ENCODE data around the gene AMELX.

DNA sequence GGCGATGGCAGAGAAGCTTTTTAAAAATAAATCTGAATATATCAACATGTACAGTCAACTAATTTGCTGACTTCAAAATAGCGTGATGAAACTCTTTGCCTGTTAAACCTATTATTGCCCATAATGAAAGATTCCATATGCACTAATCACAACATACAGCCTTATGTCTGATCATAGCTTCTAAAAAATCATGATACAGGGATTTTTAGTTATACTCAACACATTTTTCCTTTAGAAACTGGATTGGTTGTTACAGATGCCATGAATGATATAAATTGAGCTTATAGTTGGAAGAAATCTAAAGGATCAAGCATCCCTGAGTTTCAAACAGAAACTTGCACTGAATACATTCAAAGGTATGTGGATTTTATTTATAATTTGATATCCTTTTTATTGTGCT is at the start of gene AMELX:
- TF ChIP-seq, protein P1, sequence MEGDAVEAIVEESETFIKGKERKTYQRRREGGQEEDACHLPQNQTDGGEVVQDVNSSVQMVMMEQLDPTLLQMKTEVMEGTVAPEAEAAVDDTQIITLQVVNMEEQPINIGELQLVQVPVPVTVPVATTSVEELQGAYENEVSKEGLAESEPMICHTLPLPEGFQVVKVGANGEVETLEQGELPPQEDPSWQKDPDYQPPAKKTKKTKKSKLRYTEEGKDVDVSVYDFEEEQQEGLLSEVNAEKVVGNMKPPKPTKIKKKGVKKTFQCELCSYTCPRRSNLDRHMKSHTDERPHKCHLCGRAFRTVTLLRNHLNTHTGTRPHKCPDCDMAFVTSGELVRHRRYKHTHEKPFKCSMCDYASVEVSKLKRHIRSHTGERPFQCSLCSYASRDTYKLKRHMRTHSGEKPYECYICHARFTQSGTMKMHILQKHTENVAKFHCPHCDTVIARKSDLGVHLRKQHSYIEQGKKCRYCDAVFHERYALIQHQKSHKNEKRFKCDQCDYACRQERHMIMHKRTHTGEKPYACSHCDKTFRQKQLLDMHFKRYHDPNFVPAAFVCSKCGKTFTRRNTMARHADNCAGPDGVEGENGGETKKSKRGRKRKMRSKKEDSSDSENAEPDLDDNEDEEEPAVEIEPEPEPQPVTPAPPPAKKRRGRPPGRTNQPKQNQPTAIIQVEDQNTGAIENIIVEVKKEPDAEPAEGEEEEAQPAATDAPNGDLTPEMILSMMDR (IDR thresholded peaks at IDR 0.05; ENCODE audit: low read depth, low read length, missing input control), result no peak
- TF ChIP-seq JUND (IDR thresholded peaks at IDR 0.05), result no peak
- TF ChIP-seq, protein P2, sequence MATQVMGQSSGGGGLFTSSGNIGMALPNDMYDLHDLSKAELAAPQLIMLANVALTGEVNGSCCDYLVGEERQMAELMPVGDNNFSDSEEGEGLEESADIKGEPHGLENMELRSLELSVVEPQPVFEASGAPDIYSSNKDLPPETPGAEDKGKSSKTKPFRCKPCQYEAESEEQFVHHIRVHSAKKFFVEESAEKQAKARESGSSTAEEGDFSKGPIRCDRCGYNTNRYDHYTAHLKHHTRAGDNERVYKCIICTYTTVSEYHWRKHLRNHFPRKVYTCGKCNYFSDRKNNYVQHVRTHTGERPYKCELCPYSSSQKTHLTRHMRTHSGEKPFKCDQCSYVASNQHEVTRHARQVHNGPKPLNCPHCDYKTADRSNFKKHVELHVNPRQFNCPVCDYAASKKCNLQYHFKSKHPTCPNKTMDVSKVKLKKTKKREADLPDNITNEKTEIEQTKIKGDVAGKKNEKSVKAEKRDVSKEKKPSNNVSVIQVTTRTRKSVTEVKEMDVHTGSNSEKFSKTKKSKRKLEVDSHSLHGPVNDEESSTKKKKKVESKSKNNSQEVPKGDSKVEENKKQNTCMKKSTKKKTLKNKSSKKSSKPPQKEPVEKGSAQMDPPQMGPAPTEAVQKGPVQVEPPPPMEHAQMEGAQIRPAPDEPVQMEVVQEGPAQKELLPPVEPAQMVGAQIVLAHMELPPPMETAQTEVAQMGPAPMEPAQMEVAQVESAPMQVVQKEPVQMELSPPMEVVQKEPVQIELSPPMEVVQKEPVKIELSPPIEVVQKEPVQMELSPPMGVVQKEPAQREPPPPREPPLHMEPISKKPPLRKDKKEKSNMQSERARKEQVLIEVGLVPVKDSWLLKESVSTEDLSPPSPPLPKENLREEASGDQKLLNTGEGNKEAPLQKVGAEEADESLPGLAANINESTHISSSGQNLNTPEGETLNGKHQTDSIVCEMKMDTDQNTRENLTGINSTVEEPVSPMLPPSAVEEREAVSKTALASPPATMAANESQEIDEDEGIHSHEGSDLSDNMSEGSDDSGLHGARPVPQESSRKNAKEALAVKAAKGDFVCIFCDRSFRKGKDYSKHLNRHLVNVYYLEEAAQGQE (IDR thresholded peaks at IDR 0.05), result no peak
